Loucy (cell line): ENCODE results near the gene SYNJ2.

Experiments used
- H2AFZ ChIP-seq: fragments of 200-600 bp; sonication (generic); 2 replicates; pipeline ENCODE4 v1.6.0; 2016; ENCODE audit warnings: antibody characterized with exemption, mild to moderate bottlenecking, low read length, moderate library complexity
- H3F3A ChIP-seq: fragments of 200-600 bp; 2 replicates; pipeline ENCODE4 v1.6.0; 2016; ENCODE audit warnings: antibody characterized with exemption, low read depth, mild to moderate bottlenecking
- H3K27me3 ChIP-seq: fragments of 200-600 bp; sonication (generic); 2 replicates; pipeline ENCODE4 v1.6.1; 2014; ENCODE audit warnings: low read length, mild to moderate bottlenecking; ENCODE audit not compliant: insufficient read depth, poor library complexity, severe bottlenecking
- H3K36me3 ChIP-seq: fragments of 200-600 bp; sonication (generic); 2 replicates; pipeline ENCODE4 v1.6.1; 2016; ENCODE audit warnings: low read length; ENCODE audit not compliant: insufficient read depth
- H3K4me1 ChIP-seq: fragments of 200-600 bp; sonication (generic); 2 replicates; pipeline ENCODE4 v1.5.1; 2014; ENCODE audit warnings: low read length, mild to moderate bottlenecking; ENCODE audit not compliant: insufficient read depth, poor library complexity, severe bottlenecking
- H3K4me2 ChIP-seq: fragments of 200-600 bp; sonication (generic); 2 replicates; pipeline ENCODE4 v1.6.0; 2014; ENCODE audit warnings: antibody characterized with exemption, low read length, low read depth, mild to moderate bottlenecking; ENCODE audit not compliant: poor library complexity, severe bottlenecking
- H3K4me3 ChIP-seq: fragments of 200-600 bp; sonication (generic); 2 replicates; pipeline ENCODE4 v1.5.1; 2014; ENCODE audit warnings: low read length, mild to moderate bottlenecking, mixed read lengths; ENCODE audit not compliant: poor library complexity, severe bottlenecking
- H3K79me2 ChIP-seq: fragments of 200-600 bp; sonication (generic); 2 replicates; pipeline ENCODE4 v1.6.1; 2014; ENCODE audit warnings: low read length; ENCODE audit not compliant: insufficient read depth
- H3K9ac ChIP-seq: fragments of 200-600 bp; sonication (generic); 2 replicates; pipeline ENCODE4 v1.6.0; 2014; ENCODE audit warnings: mild to moderate bottlenecking, low read depth, low read length, moderate library complexity; ENCODE audit not compliant: poor library complexity, severe bottlenecking
- H3K9me2 ChIP-seq: fragments of 200-600 bp; sonication (generic); replicated peaks from 2 replicates; pipeline ENCODE4 v1.6.1; 2016; ENCODE audit warnings: low read depth, low read length, mixed read lengths
- H3K9me3 ChIP-seq: fragments of 200-600 bp; sonication (generic); 2 replicates; pipeline ENCODE4 v1.6.1; 2014; ENCODE audit warnings: mild to moderate bottlenecking, antibody characterized with exemption, low read length, low read depth; ENCODE audit not compliant: insufficient read depth
- H4K20me1 ChIP-seq: fragments of 200-600 bp; sonication (generic); 2 replicates; pipeline ENCODE4 v1.6.0; 2014; ENCODE audit warnings: antibody characterized with exemption, low read length, mild to moderate bottlenecking; ENCODE audit not compliant: insufficient read depth, poor library complexity, severe bottlenecking
- EZH2phosphoT487 ChIP-seq: fragments of 200-600 bp; IDR thresholded peaks from 2 replicates; pipeline ENCODE4 v1.6.1; 2018; ENCODE audit warnings: antibody characterized with exemption, mild to moderate bottlenecking, moderate library complexity, borderline replicate concordance
- TF ChIP-seq, protein P1 (sequence below): fragments of 200-600 bp; sonication (generic); conservative IDR thresholded peaks from 2 replicates; pipeline ENCODE4 v1.5.1; 2014; ENCODE audit warnings: mild to moderate bottlenecking, antibody characterized with exemption, low read length

The SYNJ2 gene

GRCh38 chr6:158050955-158051354, 69.3 kb downstream of the SYNJ2 start:
- H3K4me2 ChIP-seq: no peak overlapping the region
- no peaks in the 10 kb centered on the region for H3K9me3 ChIP-seq
- no peaks in the 10 kb centered on the region for H3K9me2 ChIP-seq
- H2AFZ ChIP-seq: no peak overlapping the region
- no peak overlapping the region for H3K9ac ChIP-seq
- no peak overlapping the region for H3K4me3 ChIP-seq
- peaks cover 13% of the 10 kb centered on the region for H3K4me1 ChIP-seq
- H3F3A ChIP-seq: no peaks in the 10 kb centered on the region
- H3K27me3 ChIP-seq: no peaks in the 10 kb centered on the region
- no peak for TF ChIP-seq EZH2phosphoT487
- TF ChIP-seq, protein P1, sequence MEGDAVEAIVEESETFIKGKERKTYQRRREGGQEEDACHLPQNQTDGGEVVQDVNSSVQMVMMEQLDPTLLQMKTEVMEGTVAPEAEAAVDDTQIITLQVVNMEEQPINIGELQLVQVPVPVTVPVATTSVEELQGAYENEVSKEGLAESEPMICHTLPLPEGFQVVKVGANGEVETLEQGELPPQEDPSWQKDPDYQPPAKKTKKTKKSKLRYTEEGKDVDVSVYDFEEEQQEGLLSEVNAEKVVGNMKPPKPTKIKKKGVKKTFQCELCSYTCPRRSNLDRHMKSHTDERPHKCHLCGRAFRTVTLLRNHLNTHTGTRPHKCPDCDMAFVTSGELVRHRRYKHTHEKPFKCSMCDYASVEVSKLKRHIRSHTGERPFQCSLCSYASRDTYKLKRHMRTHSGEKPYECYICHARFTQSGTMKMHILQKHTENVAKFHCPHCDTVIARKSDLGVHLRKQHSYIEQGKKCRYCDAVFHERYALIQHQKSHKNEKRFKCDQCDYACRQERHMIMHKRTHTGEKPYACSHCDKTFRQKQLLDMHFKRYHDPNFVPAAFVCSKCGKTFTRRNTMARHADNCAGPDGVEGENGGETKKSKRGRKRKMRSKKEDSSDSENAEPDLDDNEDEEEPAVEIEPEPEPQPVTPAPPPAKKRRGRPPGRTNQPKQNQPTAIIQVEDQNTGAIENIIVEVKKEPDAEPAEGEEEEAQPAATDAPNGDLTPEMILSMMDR: no peak
- no peaks in the 10 kb centered on the region for H3K79me2 ChIP-seq
- peaks cover under 1% of the 10 kb centered on the region; the same call in 1 of the 2 replicates for H3K36me3 ChIP-seq
- no peaks in the 10 kb centered on the region for H4K20me1 ChIP-seq

- Histone ChIP-seq H3K4me3 (no peak overlapping the region), H3K27me3 (no peaks in the 10 kb centered on the region), H3K4me1 (peaks cover 4% of the 10 kb centered on the region), H3K79me2 (no peaks in the 10 kb centered on the region), H3F3A (no peaks in the 10 kb centered on the region), H2AFZ (no peak overlapping the region), H3K9me2 (no peaks in the 10 kb centered on the region), H3K36me3 (peaks cover 5% of the 10 kb centered on the region; the same call in 1 of the 2 replicates), H3K9ac (no peak overlapping the region), H3K9me3 (no peaks in the 10 kb centered on the region), H4K20me1 (no peaks in the 10 kb centered on the region), H3K4me2 (no peak overlapping the region)
- TF ChIP-seq EZH2phosphoT487: no peak
- TF ChIP-seq, protein P1: no peak
Observed at GRCh38 chr6:158051968-158052367, 70.3 kb downstream of the SYNJ2 start.

GRCh38 chr6:158053377-158054313, 72.0 kb downstream of the SYNJ2 start:
- Histone ChIP-seq H3K4me1 (no peaks in the 10 kb centered on the region), H3K36me3 (peaks cover 5% of the 10 kb centered on the region; the same call in 1 of the 2 replicates), H2AFZ (no peak overlapping the region), H3K9me3 (no peaks in the 10 kb centered on the region), H3K79me2 (no peaks in the 10 kb centered on the region), H3K9ac (no peak overlapping the region), H3K27me3 (no peaks in the 10 kb centered on the region), H4K20me1 (no peaks in the 10 kb centered on the region), H3K4me2 (no peak overlapping the region), H3F3A (no peaks in the 10 kb centered on the region), H3K9me2 (no peaks in the 10 kb centered on the region), H3K4me3 (no peak overlapping the region)
- TF ChIP-seq, protein P1: no peak
- no peak for TF ChIP-seq EZH2phosphoT487
